HG03571 (cell line): ENCODE data around the gene GLIS2.

Experiments used
- ATAC-seq: cut with Tn5 transposase; IDR thresholded peaks from one replicate; pipeline ENCODE4 v1.9.1; 2021; ENCODE audit not compliant: unreplicated experiment

The GLIS2 gene

GRCh38 chr16:4367393-4367856 is 51.6 kb downstream of the GLIS2 start:
- ATAC-seq, result no peak

- no peak for ATAC-seq
Observed at GRCh38 chr16:4369007-4369733, 53.3 kb downstream of the GLIS2 start.

- ATAC-seq, result no peak
Observed at GRCh38 chr16:4370151-4370550, 54.3 kb downstream of the GLIS2 start.

GRCh38 chr16:4370570-4371356 is 54.9 kb downstream of the GLIS2 start:
- ATAC-seq, result no peak

- peak; percentile 58 for ATAC-seq
Observed at GRCh38 chr16:4371357-4372000, 55.6 kb downstream of the GLIS2 start, which contains the start of gene VASN. VASN (plus strand) TSS chr16:4371848; CDS start chr16:4380878, 9,030 bp downstream.

- no peak for ATAC-seq
Observed at GRCh38 chr16:4372001-4372577, 56.2 kb downstream of the GLIS2 start.

GRCh38 chr16:4372578-4373355 is 56.9 kb downstream of the GLIS2 start:
- ATAC-seq, result no peak

GRCh38 chr16:4373356-4373908 is 57.6 kb downstream of the GLIS2 start:
- no peak for ATAC-seq

- no peak for ATAC-seq
Observed at GRCh38 chr16:4373909-4374742, 58.3 kb downstream of the GLIS2 start.

- ATAC-seq, result no peak
Observed at GRCh38 chr16:4375717-4376116, 59.9 kb downstream of the GLIS2 start.

- no peak for ATAC-seq
Observed at GRCh38 chr16:4376126-4376892, 60.4 kb downstream of the GLIS2 start.

- ATAC-seq, result no peak
Observed at GRCh38 chr16:4376893-4377572, 61.2 kb downstream of the GLIS2 start.

GRCh38 chr16:4377573-4378154 is 61.8 kb downstream of the GLIS2 start:
- ATAC-seq, result no peak

- no peak for ATAC-seq
Observed at GRCh38 chr16:4378161-4378666, 62.3 kb downstream of the GLIS2 start.

- no peak for ATAC-seq
Observed at GRCh38 chr16:4378999-4379690, 63.3 kb downstream of the GLIS2 start.

GRCh38 chr16:4380119-4381063 is 64.5 kb downstream of the GLIS2 start:
- ATAC-seq, result no peak
